Thoracic aorta (tissue), 2 donors: Measurements from ENCODE around the gene TIAM2. TPM values are rescaled to one million over a fixed set of nuclear protein-coding genes. Genes with fewer than 3 reads are reported as not detected.
"Not testable (repeated sequence)": the region's sequence is repeated elsewhere in the genome, so short reads cannot be mapped to it uniquely, and the experiment has no call there.

Experiments
- ATAC-seq: fragments of 150-250 bp; one replicate; pipeline ENCODE4 v1.8.0; 2017; ENCODE audit warnings: low read depth; ENCODE audit not compliant: insufficient number of reproducible peaks, low FRiP score
- DNase-seq: peaks from one replicate; pipeline ENCODE4 v3.0.0-alpha.2; 2020; ENCODE audit warnings: low spot score
- H3K27ac ChIP-seq, 2 donors: fragments of 200-600 bp; sonication (generic); 1 replicate in 1 of 2; 2 replicates in 1 of 2; pipeline ENCODE4 v1.5.1; 2016; ENCODE audit warnings: mild to moderate bottlenecking in 2 of 2, moderate library complexity in 2 of 2
- H3K27me3 ChIP-seq: fragments of 200-600 bp; sonication (generic); replicated peaks from 2 replicates; pipeline ENCODE4 v1.6.0; 2016; ENCODE audit warnings: mild to moderate bottlenecking; ENCODE audit not compliant: insufficient read depth
- H3K36me3 ChIP-seq: fragments of 200-600 bp; sonication (generic); one replicate; pipeline ENCODE4 v1.5.1; 2016
- H3K4me1 ChIP-seq, 2 donors: fragments of 200-600 bp; sonication (generic); 1 replicate in 1 of 2; 2 replicates in 1 of 2; pipeline versions ENCODE4 v1.5.1 to v1.6.0; 2016; ENCODE audit warnings: low read depth in 2 of 2, mild to moderate bottlenecking in 1 of 2; ENCODE audit not compliant: control insufficient read depth in 1 of 2
- H3K4me3 ChIP-seq: fragments of 200-600 bp; sonication (generic); 2 replicates; pipeline ENCODE4 v1.5.1; 2016; ENCODE audit warnings: mild to moderate bottlenecking
- H3K9me3 ChIP-seq: fragments of 200-600 bp; sonication (generic); 2 replicates; pipeline ENCODE4 v1.5.1; 2016
- total RNA-seq, 2 donors: library from RNA; depleted of rRNA; stranded (reverse); fragments of >200 nt; gene quantifications; one replicate each; pipeline versions ENCODE4 v1.1.0 to v1.2.3, GENCODE V29; 2016
- TF ChIP-seq, protein P1 (sequence below): fragments of 200-600 bp; sonication (generic); IDR thresholded peaks from one replicate; pipeline ENCODE4 v1.5.1; 2019; ENCODE audit warnings: antibody characterized with exemption

The TIAM2 gene
- total RNA-seq, 2 donors from 2014 or later = 17.8 to 22.1 TPM

DNA sequence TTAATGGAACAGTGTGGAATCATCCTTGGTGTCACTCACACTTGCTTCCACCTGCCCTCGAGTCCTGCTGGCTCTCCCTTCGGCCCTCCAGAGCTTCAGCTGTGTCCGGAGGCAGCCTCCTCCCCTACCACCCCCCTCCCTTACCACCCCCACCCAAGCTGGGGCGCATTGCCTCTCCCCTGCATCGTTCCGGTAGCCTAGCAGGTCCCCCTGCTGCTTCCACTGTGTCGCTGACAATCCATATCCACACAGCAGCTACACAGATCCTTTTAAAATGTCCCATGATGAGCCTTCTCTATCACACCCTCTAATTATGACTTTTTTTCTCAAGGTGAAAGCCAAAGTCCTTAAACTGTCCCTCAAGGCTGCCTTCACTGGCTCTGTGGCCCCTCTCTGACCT lies 117.6 kb downstream of the TIAM2 start:
- TF ChIP-seq, protein P1, sequence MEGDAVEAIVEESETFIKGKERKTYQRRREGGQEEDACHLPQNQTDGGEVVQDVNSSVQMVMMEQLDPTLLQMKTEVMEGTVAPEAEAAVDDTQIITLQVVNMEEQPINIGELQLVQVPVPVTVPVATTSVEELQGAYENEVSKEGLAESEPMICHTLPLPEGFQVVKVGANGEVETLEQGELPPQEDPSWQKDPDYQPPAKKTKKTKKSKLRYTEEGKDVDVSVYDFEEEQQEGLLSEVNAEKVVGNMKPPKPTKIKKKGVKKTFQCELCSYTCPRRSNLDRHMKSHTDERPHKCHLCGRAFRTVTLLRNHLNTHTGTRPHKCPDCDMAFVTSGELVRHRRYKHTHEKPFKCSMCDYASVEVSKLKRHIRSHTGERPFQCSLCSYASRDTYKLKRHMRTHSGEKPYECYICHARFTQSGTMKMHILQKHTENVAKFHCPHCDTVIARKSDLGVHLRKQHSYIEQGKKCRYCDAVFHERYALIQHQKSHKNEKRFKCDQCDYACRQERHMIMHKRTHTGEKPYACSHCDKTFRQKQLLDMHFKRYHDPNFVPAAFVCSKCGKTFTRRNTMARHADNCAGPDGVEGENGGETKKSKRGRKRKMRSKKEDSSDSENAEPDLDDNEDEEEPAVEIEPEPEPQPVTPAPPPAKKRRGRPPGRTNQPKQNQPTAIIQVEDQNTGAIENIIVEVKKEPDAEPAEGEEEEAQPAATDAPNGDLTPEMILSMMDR = no peak
- Histone ChIP-seq H3K27me3 (no peaks in the 10 kb centered on the region), H3K9me3 (no peaks in the 10 kb centered on the region), H3K36me3 (no peaks in the 10 kb centered on the region), H3K27ac (no peak overlapping the region), H3K4me1 (peaks cover 0 to 3% of the 10 kb centered on the region in 2 donors), H3K4me3 (no peak overlapping the region)
- no peak for DNase-seq
- ATAC-seq = no peak

DNA sequence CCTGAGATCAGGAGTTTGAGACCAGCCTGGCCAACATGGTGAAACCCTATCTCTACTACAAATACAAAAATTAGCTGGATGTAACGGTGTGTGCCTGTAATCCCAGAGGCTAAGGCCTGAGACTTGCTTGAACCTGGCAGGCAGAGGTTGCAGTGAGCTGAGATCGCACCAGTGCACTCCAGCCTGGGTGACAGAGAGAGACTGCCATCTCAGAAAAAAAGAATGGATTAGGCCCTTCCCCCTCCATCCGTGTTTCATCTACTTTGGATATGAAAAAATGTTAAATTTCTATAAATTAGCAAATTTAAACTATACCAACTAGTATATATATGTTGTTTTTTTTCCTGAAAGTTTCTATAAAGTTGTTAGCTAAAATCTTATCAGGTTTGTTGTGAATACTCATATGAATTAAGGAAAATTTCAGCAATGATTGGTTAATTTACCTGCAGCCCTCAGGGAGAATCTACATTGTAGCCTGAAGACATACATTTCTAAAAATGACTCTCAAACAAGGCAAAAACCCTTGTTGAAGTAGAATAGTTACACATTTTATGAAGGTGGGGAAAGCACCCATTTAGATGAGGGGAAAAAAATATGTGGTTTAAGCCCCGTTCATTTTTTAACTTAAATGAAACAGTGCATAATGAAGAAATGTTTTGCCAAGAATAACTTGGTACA lies 120.9 kb downstream of the TIAM2 start:
- TF ChIP-seq, protein P1 = no peak
- Histone ChIP-seq H3K27me3 (no peaks in the 10 kb centered on the region), H3K9me3 (no peaks in the 10 kb centered on the region), H3K4me1 (no peaks in the 10 kb centered on the region), H3K27ac (no peak overlapping the region), H3K4me3 (no peak overlapping the region), H3K36me3 (no peaks in the 10 kb centered on the region)
- ATAC-seq (no peak), DNase-seq (no peak)

DNA sequence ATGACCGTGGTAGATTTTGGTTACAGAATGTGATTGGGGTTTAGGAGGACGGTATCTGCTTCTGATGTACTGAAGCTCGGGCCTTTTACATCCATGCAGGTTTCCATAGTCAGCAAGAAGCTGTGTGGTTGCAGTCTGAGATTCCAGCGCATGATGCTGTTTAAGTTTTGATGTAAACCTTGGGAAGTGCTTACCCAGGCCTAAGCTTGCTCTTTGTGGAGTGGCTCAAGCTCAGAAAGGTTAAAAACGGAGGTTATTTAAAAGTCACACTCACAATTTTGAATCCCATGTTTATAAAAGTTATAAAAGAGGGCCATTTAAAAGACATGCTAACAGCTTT lies 121.4 kb downstream of the TIAM2 start:
- no peaks in the 10 kb centered on the region for H3K36me3 ChIP-seq
- DNase-seq (no peak), ATAC-seq (no peak)
- no peaks in the 10 kb centered on the region for H3K4me1 ChIP-seq
- no peak overlapping the region for H3K4me3 ChIP-seq
- no peaks in the 10 kb centered on the region for H3K27me3 ChIP-seq
- no peak overlapping the region for H3K27ac ChIP-seq
- TF ChIP-seq, protein P1 = no peak
- no peaks in the 10 kb centered on the region for H3K9me3 ChIP-seq

DNA sequence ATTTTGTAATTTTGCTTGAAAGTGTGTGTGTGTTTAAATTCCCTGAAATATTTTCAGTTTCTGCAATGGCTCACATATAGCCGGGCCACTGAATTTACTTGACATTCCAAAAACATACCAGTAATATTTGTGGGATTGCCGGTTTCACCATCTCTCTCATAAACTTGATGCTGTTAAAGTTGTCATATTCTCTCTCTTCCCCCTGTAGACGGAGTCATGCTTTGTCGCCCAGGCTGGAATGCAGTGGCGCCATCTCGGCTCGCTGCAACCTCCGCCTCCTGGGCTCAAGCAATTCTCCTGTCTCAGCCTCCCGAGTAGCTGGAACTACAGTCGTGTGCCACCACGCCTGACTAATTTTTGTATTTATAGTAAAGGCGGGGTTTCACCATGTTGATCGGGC lies 122.1 kb downstream of the TIAM2 start:
- TF ChIP-seq, protein P1 = no peak
- no peak overlapping the region for H3K4me3 ChIP-seq
- ATAC-seq = no peak

DNA sequence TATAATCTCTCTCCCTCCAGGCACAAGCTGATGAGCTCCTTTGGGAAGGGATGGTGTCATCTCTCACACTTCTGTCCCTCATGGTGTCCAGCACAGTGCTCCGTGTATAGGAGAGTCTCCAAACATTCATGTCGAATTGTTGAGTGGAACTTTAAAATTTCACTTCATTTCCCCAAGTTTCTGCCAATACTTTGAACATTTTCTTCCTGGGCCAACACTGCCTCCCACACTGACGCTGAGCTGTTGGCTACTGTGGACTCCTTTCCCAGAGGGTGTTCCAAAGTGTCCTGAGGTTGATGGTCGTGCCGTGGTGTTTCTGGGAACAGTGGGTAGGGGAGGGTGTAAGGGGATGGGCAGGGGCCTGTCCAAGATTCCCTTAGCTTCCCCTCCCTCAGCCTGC lies 122.7 kb downstream of the TIAM2 start:
- H3K4me1 ChIP-seq = no peaks in the 10 kb centered on the region
- H3K9me3 ChIP-seq = no peaks in the 10 kb centered on the region
- ATAC-seq = no peak
- no peaks in the 10 kb centered on the region for H3K27me3 ChIP-seq
- TF ChIP-seq, protein P1 = no peak
- H3K36me3 ChIP-seq = no peaks in the 10 kb centered on the region
- H3K4me3 ChIP-seq = no peak overlapping the region
- no peak for DNase-seq
- H3K27ac ChIP-seq = no peak overlapping the region

More for the DNA sequence above, 122.1 kb downstream of the TIAM2 start:
- H3K9me3 ChIP-seq = no peaks in the 10 kb centered on the region
- H3K36me3 ChIP-seq = no peaks in the 10 kb centered on the region
- H3K27ac ChIP-seq = no peak overlapping the region
- no peak for DNase-seq
- H3K27me3 ChIP-seq = no peaks in the 10 kb centered on the region
- no peaks in the 10 kb centered on the region for H3K4me1 ChIP-seq

DNA sequence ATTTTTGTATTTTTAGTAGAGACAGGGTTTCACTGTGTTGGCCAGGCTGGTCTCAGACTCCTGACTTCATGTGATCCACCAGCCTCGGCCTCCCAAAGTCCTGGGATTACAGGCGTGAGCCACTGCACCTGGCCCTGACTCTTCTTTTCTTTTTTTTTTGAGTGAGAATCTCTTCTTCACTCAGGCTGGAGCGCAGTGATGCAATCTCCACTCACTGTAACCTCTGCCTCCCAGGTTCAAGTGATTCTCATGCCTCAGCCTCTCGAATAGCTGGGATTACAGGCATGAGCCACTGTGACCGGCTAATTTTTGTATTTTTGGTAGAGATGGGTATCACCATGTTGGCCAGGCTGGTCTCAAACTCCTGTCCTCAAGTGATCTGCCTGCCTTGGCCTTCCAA lies 124.1 kb downstream of the TIAM2 start:
- DNase-seq, H3K9me3 ChIP-seq, H3K4me3 ChIP-seq, H3K4me1 ChIP-seq, H3K36me3 ChIP-seq, ATAC-seq, H3K27me3 ChIP-seq, H3K27ac ChIP-seq: not testable (repeated sequence)
